ENCODE results near the gene APPL1.

GRCh38 chr3:57252404-57252803 lies 24.9 kb downstream of the APPL1 start:
- TF ChIP-seq CTCF (IDR thresholded peaks at IDR 0.05) (no peak), POLR2A (IDR thresholded peaks at IDR 0.05) (no peak)

Measured in heart left ventricle (tissue), 13 donors.